Trophoblast cell (in vitro differentiated cells and primary cell): ENCODE results near the gene TMEM106A.

Experiments
- DNase-seq, 2 donors: peaks; one replicate each; pipeline ENCODE4 v3.0.0-alpha.2; 2016
- H2AFZ ChIP-seq: 2 replicates; pipeline ENCODE4 v1.6.1; 2013; ENCODE audit warnings: low read length, moderate library complexity, mild to moderate bottlenecking; ENCODE audit not compliant: insufficient read depth, poor library complexity
- H2AK5ac ChIP-seq: 2 replicates; pipeline ENCODE4 v1.6.1; 2013; ENCODE audit warnings: mild to moderate bottlenecking, low read length
- H2BK120ac ChIP-seq: 2 replicates; pipeline ENCODE4 v1.6.1; 2013; ENCODE audit warnings: low read length, mild to moderate bottlenecking, moderate library complexity; ENCODE audit not compliant: insufficient read depth, poor library complexity
- H2BK12ac ChIP-seq: 2 replicates; pipeline ENCODE4 v1.6.1; 2013; ENCODE audit warnings: mild to moderate bottlenecking, low read length, moderate library complexity
- H2BK5ac ChIP-seq: 2 replicates; pipeline ENCODE4 v1.6.1; 2013; ENCODE audit warnings: low read length, low read depth, moderate library complexity, mild to moderate bottlenecking; ENCODE audit not compliant: poor library complexity
- H3K14ac ChIP-seq: 2 replicates; pipeline ENCODE4 v1.6.1; 2013; ENCODE audit warnings: mild to moderate bottlenecking, low read length
- H3K18ac ChIP-seq: 2 replicates; pipeline ENCODE4 v1.6.1; 2013; ENCODE audit warnings: mild to moderate bottlenecking, low read length
- H3K23ac ChIP-seq: 2 replicates; pipeline ENCODE4 v1.6.1; 2013; ENCODE audit warnings: low read length
- H3K27ac ChIP-seq: 2 replicates; pipeline ENCODE4 v1.5.1; 2013; ENCODE audit warnings: low read depth, mild to moderate bottlenecking, inconsistent platforms, low read length, moderate library complexity
- H3K27me3 ChIP-seq: 2 replicates; pipeline ENCODE4 v1.6.1; 2013; ENCODE audit warnings: inconsistent platforms, mild to moderate bottlenecking, low read length, moderate library complexity; ENCODE audit not compliant: insufficient read depth
- H3K36me3 ChIP-seq, 2 experiments: 1 replicate in 1 of 2; 2 replicates in 1 of 2; pipeline ENCODE4 v1.6.1; 2013; ENCODE audit warnings: low read length in 2 of 2, mild to moderate bottlenecking in 2 of 2, moderate library complexity in 1 of 2; ENCODE audit not compliant: insufficient read depth in 2 of 2, control insufficient read depth in 1 of 2
- H3K4ac ChIP-seq: 2 replicates; pipeline ENCODE4 v1.6.1; 2013; ENCODE audit warnings: low read depth, mild to moderate bottlenecking, low read length, moderate library complexity
- H3K4me1 ChIP-seq, 2 experiments: 1 replicate in 1 of 2; 2 replicates in 1 of 2; pipeline ENCODE4 v1.6.1; 2013; ENCODE audit warnings: low read length in 2 of 2, mild to moderate bottlenecking in 2 of 2, moderate library complexity in 1 of 2; ENCODE audit not compliant: insufficient read depth in 2 of 2, control insufficient read depth in 1 of 2
- H3K4me2 ChIP-seq: 2 replicates; pipeline ENCODE4 v1.6.1; 2013; ENCODE audit warnings: inconsistent platforms, mild to moderate bottlenecking, low read length, moderate library complexity
- H3K4me3 ChIP-seq: 2 replicates; pipeline ENCODE4 v1.5.1; 2013; ENCODE audit warnings: mild to moderate bottlenecking, low read depth, low read length, inconsistent platforms
- H3K79me1 ChIP-seq: one replicate; pipeline ENCODE4 v1.6.1; 2013; ENCODE audit warnings: low read length
- H3K79me2 ChIP-seq: 2 replicates; pipeline ENCODE4 v1.6.1; 2013; ENCODE audit warnings: low read length, mild to moderate bottlenecking; ENCODE audit not compliant: control insufficient read depth, insufficient read depth, poor library complexity
- H3K9ac ChIP-seq: 2 replicates; pipeline ENCODE4 v1.6.1; 2013; ENCODE audit warnings: mild to moderate bottlenecking, low read length
- H3K9me3 ChIP-seq: 2 replicates; pipeline ENCODE4 v1.6.1; 2013; ENCODE audit warnings: low read depth, mild to moderate bottlenecking, control low read depth, inconsistent platforms, low read length; ENCODE audit not compliant: insufficient read depth
- H4K12ac ChIP-seq: 2 replicates; pipeline ENCODE4 v1.6.1; 2013; ENCODE audit warnings: low read depth, mild to moderate bottlenecking, low read length, moderate library complexity
- H4K8ac ChIP-seq: 2 replicates; pipeline ENCODE4 v1.6.1; 2013; ENCODE audit warnings: low read depth, mild to moderate bottlenecking, low read length, moderate library complexity
- H4K91ac ChIP-seq: one replicate; pipeline ENCODE4 v1.6.1; 2013; ENCODE audit warnings: low read depth, mild to moderate bottlenecking, low read length, moderate library complexity
- WGBS: extraction: QIAGEN DNeasy Blood & Tissue Kit; methylation state at CpG from one replicate; pipeline ENCODE4 v1.1.7; 2013; ENCODE audit warnings: missing lambda C conversion rate; ENCODE audit not compliant: insufficient read length, insufficient coverage; ENCODE audit errors: extremely low coverage; 5-methylcytosine and 5-hydroxymethylcytosine counted together

TMEM106A gene

DNA sequence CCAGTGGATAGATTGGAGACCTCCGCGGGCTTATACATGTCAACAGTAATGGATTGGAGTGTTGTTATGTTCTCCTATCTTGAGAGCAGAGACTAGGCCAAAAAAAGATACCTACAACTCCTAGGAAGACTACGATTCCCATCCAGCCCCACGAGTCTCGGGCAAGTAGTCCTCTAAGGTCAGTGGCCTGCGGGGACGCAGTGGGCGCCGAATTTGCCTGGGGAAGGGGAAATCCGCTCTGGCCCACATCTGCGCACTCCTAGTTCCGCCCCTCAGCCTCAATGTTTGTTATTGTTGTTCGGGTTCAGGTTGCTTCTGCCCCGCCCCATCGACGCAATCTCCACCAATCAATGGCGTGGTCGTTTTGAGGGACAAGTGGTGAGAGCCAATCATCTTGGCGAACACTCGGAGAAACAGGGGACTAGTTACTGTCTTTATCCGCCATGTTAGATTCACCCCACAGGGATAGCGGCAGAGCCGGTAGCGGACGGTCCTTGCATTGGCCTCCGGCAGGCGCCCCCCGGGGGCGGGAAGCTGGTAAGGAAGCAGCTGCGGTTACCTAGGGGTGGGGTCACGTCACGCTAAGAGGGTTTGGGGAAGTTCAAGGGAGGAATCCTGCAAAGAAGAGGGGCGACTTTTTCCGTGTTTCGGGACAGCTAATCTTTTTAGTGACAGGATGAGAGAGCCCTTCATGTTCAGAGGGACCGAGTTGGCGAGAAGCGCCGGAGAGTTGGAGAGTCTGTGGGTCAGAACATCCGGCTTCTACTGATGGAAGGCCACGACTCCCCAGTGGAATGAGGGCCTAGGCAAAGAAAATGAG lies 40.7 kb upstream of the TMEM106A start, which contains the start of gene NBR1:
Gene NBR1 (plus strand): TSS at position 449 of the 820 bp plus-strand sequence. CDS start 4,586 bp downstream, outside the sequence.
- peak within 1 kb of the TSS; percentile 91 for H3K4me2 ChIP-seq
- peaks cover 5% of the 10 kb centered on the region for H3K79me2 ChIP-seq
- H3K27me3 ChIP-seq, result no peaks in the 10 kb centered on the region
- H3K14ac ChIP-seq, result peak within 1 kb of the TSS; percentile 53
- peaks cover 11% of the 10 kb centered on the region for H3K79me1 ChIP-seq
- H3K9ac ChIP-seq, result peak within 1 kb of the TSS; percentile 73
- no peaks in the 10 kb centered on the region for H3K9me3 ChIP-seq
- peak within 1 kb of the TSS; percentile 95 for H4K8ac ChIP-seq
- peak within 1 kb of the TSS; percentile 33 for H3K18ac ChIP-seq
- H4K91ac ChIP-seq, result peak within 1 kb of the TSS; percentile 32
- peak within 1 kb of the TSS; percentile 92 for H2AFZ ChIP-seq
- H2AK5ac ChIP-seq, result peak within 1 kb of the TSS; percentile 6
- H3K4me3 ChIP-seq, result peak within 1 kb of the TSS; percentile 94
- WGBS, result no CpG with 5 or more reads among the region's 41 CpGs
- H2BK5ac ChIP-seq, result peak within 1 kb of the TSS; percentile 64
- H2BK120ac ChIP-seq, result peak within 1 kb of the TSS; percentile 50
- H4K12ac ChIP-seq, result peak within 1 kb of the TSS; percentile 90
- peak within 1 kb of the TSS; percentile 57 for H3K4ac ChIP-seq
- peaks cover 0 to 5% of the 10 kb centered on the region in 2 experiments for H3K36me3 ChIP-seq
- peak within 1 kb of the TSS; percentile 15 for H2BK12ac ChIP-seq
- peak within 1 kb of the TSS; percentile 76 for H3K27ac ChIP-seq
- peak; percentile 95 to 99 for DNase-seq
- H3K23ac ChIP-seq, result no peak within 1 kb of the TSS
- H3K4me1 ChIP-seq, result peaks cover 4 to 5% of the 10 kb centered on the region in 2 experiments

DNA sequence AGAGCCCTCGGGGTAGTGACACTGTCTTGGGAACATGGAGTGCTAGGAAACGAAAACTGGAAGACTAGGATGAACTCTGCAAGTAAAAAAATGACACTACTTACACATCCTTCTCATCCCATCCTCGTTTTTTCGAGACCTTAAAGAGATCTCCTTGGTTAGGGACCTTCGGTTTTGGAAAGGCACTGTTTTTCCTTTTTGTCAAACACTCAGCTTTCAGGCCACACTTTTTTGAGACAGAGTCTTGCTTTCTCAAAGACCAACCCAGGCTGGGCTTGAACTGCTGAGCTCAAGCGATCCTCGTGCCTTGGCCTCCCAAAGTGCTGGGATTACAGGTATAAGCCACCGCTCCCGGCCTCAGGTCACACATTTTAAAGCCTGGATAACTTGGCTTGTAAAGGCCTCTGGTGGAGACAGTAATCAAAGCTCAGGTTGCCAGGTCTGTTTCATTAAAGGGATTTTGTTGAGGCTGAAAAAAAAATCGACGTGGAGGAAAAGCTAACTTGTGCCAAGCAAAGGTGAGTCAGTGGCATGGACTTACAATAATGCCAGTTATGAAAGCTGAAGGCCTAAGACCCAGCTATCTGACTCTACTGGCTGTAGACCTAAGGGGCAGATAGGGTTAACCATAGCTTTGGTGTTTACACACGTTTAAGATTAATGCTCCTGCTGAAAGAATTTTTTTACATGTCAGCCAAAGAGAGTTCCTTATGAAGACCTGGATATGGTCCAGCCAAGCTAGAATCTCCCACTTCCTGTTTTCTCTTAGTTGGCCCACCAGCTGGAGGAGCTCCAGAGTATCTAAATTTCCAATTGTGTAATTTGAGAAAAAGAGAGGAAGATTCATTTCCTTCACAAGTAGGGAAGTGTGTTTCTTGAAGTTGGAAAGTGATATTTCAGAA lies 39.8 kb upstream of the TMEM106A start:
- H2AK5ac ChIP-seq, result peak overlapping the region; percentile 6
- H2AFZ ChIP-seq, result peak overlapping the region; percentile 64
- peak overlapping the region; percentile 73 for H3K9ac ChIP-seq
- H2BK12ac ChIP-seq, result no peak overlapping the region
- no peak overlapping the region for H3K18ac ChIP-seq
- no peak overlapping the region for H3K4ac ChIP-seq
- H4K12ac ChIP-seq, result peak overlapping the region; percentile 55
- H4K8ac ChIP-seq, result peak overlapping the region; percentile 80
- peak overlapping the region; percentile 75 for H3K4me2 ChIP-seq
- WGBS, result no CpG with 5 or more reads among the region's 12 CpGs
- H3K79me2 ChIP-seq, result peaks cover 5% of the 10 kb centered on the region
- H3K27me3 ChIP-seq, result no peaks in the 10 kb centered on the region
- H2BK120ac ChIP-seq, result no peak overlapping the region
- no peak overlapping the region for H3K14ac ChIP-seq
- peak overlapping the region; percentile 78 for H3K4me3 ChIP-seq
- H2BK5ac ChIP-seq, result peak overlapping the region; percentile 54
- peaks cover 1 to 5% of the 10 kb centered on the region in 2 experiments for H3K36me3 ChIP-seq
- H3K27ac ChIP-seq, result peak overlapping the region; percentile 33
- peak; percentile 61 to 84 for DNase-seq
- peaks cover 11% of the 10 kb centered on the region for H3K79me1 ChIP-seq
- peaks cover 4 to 5% of the 10 kb centered on the region in 2 experiments for H3K4me1 ChIP-seq
- no peaks in the 10 kb centered on the region for H3K9me3 ChIP-seq
- peak overlapping the region; percentile 32 for H4K91ac ChIP-seq
- H3K23ac ChIP-seq, result no peak overlapping the region

DNA sequence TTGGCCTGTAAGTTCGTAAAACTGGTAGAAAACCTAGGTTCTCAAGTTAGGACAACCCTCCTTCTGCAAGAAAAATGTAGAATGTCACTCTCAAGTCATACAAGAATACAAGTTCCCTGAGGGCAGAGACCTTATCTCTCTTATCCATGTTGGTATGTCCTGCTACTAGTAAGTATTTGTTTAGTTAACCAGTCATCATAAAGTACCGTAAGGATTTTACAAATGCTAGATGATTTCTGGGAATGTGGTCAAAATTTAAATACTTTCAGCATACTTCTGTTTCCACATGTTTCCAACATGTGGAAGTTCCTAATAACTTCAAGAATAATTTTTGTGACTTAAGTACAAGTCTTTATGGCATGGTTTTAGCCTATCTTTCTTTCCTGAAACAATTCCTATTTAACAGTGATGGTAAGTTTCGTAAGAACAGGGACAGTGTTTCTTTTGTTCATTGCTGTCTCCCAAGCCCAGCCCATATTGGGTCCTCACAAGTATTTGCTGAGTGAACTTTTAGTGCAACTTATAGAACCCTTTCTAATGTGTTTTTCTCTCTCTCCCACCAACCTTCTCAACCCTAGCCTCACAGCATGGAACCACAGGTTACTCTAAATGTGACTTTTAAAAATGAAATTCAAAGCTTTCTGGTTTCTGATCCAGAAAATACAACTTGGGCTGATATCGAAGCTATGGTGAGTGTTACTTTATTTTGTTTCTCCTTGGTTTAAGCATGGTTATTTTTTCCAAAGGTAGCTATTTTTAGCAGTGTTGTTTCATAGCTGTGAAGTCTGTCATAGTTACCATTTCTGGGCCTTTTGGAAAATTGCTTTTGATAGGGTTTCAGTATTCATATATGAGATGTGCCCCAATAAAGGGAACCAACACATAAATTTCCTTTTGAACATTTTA lies 36.2 kb upstream of the TMEM106A start:
- peak; percentile 89 to 100 for DNase-seq
- Histone ChIP-seq H2AFZ (no peak overlapping the region), H2BK12ac (no peak overlapping the region), H2BK120ac (no peak overlapping the region), H3K79me1 (peaks cover 7% of the 10 kb centered on the region), H3K4ac (no peak overlapping the region), H3K4me1 (peaks cover 0 to 5% of the 10 kb centered on the region in 2 experiments), H4K12ac (no peak overlapping the region), H3K4me3 (no peak overlapping the region), H3K27me3 (no peaks in the 10 kb centered on the region), H2BK5ac (no peak overlapping the region), H3K14ac (no peak overlapping the region), H3K4me2 (no peak overlapping the region), H2AK5ac (no peak overlapping the region), H3K36me3 (peaks cover 6 to 7% of the 10 kb centered on the region in 2 experiments), H3K79me2 (peaks cover 3% of the 10 kb centered on the region), H3K9ac (no peak overlapping the region), H4K8ac (no peak overlapping the region), H3K9me3 (no peaks in the 10 kb centered on the region), H3K18ac (no peak overlapping the region), H3K27ac (no peak overlapping the region), H4K91ac (no peak overlapping the region), H3K23ac (no peak overlapping the region)
- WGBS, result no CpG with 5 or more reads among the region's 4 CpGs
